Measurements from ENCODE around the gene MEF2A.
"Not testable (repeated sequence)": the region's sequence is repeated elsewhere in the genome, so short reads cannot be mapped to it uniquely, and the experiment has no call there.

Gene MEF2A

DNA sequence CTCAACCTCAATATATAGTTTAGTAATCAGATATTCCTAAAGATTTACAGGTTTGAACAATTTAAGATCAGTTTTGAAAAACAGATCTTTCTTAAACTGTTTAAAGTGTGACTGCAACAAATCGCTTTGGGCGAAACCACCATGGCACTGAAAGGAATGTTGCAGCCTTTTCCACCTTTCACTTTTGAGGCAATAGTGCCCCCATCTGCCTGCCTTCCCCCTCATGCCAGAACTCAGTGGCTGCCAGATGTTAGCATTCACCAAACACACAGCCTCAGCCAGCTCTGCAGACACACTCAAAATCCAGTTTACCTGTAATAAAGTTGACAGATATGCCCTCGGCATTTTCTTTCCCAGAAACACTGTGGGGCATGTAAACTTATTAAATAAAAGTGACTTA is 164.1 kb downstream of the MEF2A start:
- H3K4me3 ChIP-seq (ENCODE audit: low read length), result no peak overlapping the region
- H3K9ac ChIP-seq (ENCODE audit: low read length), result no peak overlapping the region
- no peaks in the 10 kb centered on the region for H3K27me3 ChIP-seq (ENCODE audit: control insufficient read depth, insufficient read depth, low read length)
- H3K9me3 ChIP-seq (ENCODE audit: control insufficient read depth, low read length), result no peaks in the 10 kb centered on the region
- no peaks in the 10 kb centered on the region for H3K4me1 ChIP-seq (ENCODE audit: control insufficient read depth, insufficient read depth, low read length)
- H3K36me3 ChIP-seq (ENCODE audit: control insufficient read depth, insufficient read depth, low read length), result peaks cover 5% of the 10 kb centered on the region

DNA sequence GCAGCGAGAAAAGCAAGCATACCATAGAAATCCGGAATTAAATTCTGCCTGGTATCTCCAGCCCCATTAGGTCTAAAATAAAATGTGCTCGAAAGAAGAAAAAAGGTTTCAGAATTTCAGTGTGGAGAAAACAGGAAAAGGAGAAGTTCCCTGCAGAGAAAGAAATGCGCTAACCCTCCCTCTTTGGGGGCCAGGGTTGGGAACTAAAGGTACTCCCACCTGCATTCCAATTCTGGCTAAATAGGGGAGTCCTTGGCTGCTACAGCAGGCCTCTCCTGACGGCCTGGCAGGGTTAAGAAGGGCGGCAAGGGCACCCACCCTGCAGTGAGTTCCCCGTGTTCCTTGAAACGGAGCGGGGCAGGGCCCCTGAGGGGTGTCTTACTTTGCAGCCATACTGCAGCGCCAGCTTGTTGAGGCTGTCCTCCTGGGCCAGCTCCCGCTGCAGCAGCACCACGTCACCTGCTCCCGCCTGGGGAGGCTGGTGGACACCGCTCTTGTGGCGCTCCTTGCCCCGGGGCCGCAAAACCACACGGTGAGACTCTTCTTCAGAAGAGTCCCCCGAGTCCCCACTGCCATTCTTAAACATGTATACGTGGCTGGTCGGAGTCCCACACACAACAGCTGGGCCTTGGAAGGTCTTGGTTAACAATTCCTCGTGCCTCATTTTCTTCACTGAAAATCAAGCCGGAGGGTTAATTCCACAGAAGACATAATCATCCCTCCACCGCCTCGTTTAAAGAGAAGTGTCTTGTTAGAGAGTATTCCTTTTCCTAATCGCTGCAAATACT is 165.7 kb downstream of the MEF2A start:
- Histone ChIP-seq H3K4me3 (ENCODE audit: low read length) (no peak overlapping the region), H3K4me1 (ENCODE audit: control insufficient read depth, insufficient read depth, low read length) (no peaks in the 10 kb centered on the region), H3K9me3 (ENCODE audit: control insufficient read depth, low read length) (no peaks in the 10 kb centered on the region), H3K9ac (ENCODE audit: low read length) (no peak overlapping the region), H3K36me3 (ENCODE audit: control insufficient read depth, insufficient read depth, low read length) (peaks cover 5% of the 10 kb centered on the region), H3K27me3 (ENCODE audit: control insufficient read depth, insufficient read depth, low read length) (no peaks in the 10 kb centered on the region)

DNA sequence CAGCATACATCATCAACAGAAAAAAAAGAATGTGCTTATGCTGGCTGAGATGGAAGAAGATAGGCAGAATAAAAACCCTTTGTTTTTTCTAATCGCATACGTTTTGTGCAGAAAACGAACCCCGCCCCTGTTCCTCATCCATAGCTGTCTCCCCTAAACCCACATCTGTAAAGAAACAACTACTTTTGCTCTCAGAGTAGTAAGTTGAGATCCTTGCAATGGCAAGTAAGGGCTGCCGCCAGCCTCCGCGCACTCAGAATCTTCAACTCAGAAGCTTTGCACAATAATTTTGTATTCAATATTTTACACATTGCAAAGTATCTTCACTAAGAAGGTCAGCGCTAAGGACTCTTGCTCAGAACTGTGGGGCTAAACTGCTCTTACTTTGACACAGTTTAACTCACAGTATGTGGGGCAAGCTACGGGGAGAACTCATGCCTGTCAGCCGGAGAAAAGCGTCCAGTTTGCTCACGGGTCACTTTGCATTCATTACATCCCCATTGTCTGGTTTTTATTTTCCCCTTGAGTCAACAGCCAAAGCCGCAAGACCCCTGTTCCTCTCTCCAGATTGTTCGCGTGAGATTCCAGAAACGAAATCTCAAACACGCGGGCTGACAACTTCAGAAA is 166.5 kb downstream of the MEF2A start:
- Histone ChIP-seq H3K27me3 (ENCODE audit: control insufficient read depth, insufficient read depth, low read length) (no peaks in the 10 kb centered on the region), H3K36me3 (ENCODE audit: control insufficient read depth, insufficient read depth, low read length) (peaks cover 5% of the 10 kb centered on the region), H3K9me3 (ENCODE audit: control insufficient read depth, low read length) (no peaks in the 10 kb centered on the region), H3K9ac (ENCODE audit: low read length) (peak overlapping the region; percentile 75), H3K4me1 (ENCODE audit: control insufficient read depth, insufficient read depth, low read length) (no peaks in the 10 kb centered on the region), H3K4me3 (ENCODE audit: low read length) (peak overlapping the region; percentile 29)

DNA sequence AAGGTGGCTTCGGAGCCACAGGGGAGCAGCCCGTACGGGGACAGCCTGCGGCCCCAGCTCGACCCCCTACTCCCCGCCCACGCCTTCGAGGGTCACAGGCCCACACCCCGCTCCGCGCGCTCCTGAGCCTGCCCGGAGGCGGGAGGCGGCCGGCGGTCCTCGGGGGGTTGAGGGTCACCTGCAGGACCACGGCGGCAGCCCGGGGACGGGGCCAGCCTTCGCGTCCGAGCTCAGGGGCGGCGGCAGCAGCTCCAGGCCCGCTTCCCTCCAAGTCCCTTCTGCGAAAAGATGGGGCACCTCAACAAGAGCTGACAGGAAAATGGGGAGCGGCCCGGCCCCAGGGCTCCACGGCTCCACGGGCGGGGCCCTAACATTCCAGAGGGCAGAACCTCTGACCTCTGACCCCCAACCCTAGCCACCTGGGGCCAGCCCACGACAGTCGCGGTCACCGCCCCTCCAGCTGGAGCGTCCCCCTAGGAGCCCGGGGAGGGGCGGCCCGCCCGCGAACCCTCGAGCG is 167.0 kb downstream of the MEF2A start:
- Histone ChIP-seq H3K4me3 (ENCODE audit: low read length) (peak overlapping the region; percentile 29), H3K36me3 (ENCODE audit: control insufficient read depth, insufficient read depth, low read length) (peaks cover 5% of the 10 kb centered on the region), H3K9me3 (ENCODE audit: control insufficient read depth, low read length) (no peaks in the 10 kb centered on the region), H3K27me3 (ENCODE audit: control insufficient read depth, insufficient read depth, low read length) (no peaks in the 10 kb centered on the region), H3K4me1 (ENCODE audit: control insufficient read depth, insufficient read depth, low read length) (no peaks in the 10 kb centered on the region), H3K9ac (ENCODE audit: low read length) (peak overlapping the region; percentile 75)

DNA sequence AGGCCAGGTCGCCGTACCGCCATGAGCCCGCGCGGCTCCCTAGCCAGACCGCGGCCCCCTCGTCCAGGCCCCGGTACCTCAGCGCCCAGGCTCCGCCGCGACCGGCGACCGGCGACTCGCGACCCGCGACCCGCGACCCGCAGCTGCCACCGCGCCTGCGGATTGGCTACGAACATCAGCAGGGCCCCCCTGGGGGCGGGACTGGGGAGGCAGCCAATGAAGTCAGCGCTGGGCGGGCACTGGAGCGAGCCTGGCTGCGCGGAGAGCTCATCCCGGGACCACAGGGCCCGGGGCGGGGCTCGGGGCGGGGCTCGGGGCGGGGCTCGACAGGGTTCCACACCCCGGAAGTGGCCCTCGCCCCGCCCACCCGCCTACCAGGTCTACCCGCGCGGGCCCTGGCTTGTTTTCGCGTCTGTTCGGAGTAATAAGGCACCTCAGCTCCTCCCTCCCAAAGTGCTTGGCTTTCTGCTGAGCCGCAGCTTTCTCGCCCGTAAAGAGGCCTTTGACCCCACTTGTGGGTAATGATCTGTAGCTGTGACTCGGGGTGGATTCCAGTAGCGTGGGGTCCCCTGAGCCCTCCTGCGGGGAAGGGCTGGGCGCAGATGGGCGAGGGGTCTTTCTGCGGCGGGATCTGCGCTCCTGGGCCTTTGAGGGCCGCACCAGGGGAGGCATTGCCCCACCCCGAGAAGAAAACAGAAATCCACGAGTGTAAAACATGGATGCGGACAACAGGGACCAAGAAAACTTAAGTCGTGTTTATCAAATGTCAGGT is 167.7 kb downstream of the MEF2A start, which contains the start of gene LYSMD4:
TSS of gene LYSMD4 (minus strand) at position 170 of the 772 bp plus-strand sequence. CDS start 1,438 bp downstream, outside the sequence.
- H3K4me3 ChIP-seq (ENCODE audit: low read length), result peak within 1 kb of the TSS; percentile 54
- H3K9ac ChIP-seq (ENCODE audit: low read length), result peak within 1 kb of the TSS; percentile 89
- H3K4me1 ChIP-seq (ENCODE audit: control insufficient read depth, insufficient read depth, low read length), result no peaks in the 10 kb centered on the region
- H3K27me3 ChIP-seq (ENCODE audit: control insufficient read depth, insufficient read depth, low read length), result no peaks in the 10 kb centered on the region
- no peaks in the 10 kb centered on the region for H3K9me3 ChIP-seq (ENCODE audit: control insufficient read depth, low read length)
- H3K36me3 ChIP-seq (ENCODE audit: control insufficient read depth, insufficient read depth, low read length), result peaks cover 5% of the 10 kb centered on the region

- H3K27me3 ChIP-seq (ENCODE audit: control insufficient read depth, insufficient read depth, low read length); H3K36me3 ChIP-seq (ENCODE audit: control insufficient read depth, insufficient read depth, low read length); H3K4me1 ChIP-seq (ENCODE audit: control insufficient read depth, insufficient read depth, low read length); H3K9me3 ChIP-seq (ENCODE audit: control insufficient read depth, low read length): not testable (repeated sequence)
- Histone ChIP-seq H3K9ac (ENCODE audit: low read length) (peak overlapping the region; percentile 89), H3K4me3 (ENCODE audit: low read length) (peak overlapping the region; percentile 54)
Observed at GRCh38 chr15:99734040-99734291, 168.2 kb downstream of the MEF2A start.

- Histone ChIP-seq H3K36me3 (ENCODE audit: control insufficient read depth, insufficient read depth, low read length) (no peaks in the 10 kb centered on the region), H3K9me3 (ENCODE audit: control insufficient read depth, low read length) (no peaks in the 10 kb centered on the region), H3K27me3 (ENCODE audit: control insufficient read depth, insufficient read depth, low read length) (no peaks in the 10 kb centered on the region), H3K4me3 (ENCODE audit: low read length) (no peak overlapping the region), H3K9ac (ENCODE audit: low read length) (no peak overlapping the region), H3K4me1 (ENCODE audit: control insufficient read depth, insufficient read depth, low read length) (no peaks in the 10 kb centered on the region)
Observed at GRCh38 chr15:99734575-99734974, 168.8 kb downstream of the MEF2A start.

DNA sequence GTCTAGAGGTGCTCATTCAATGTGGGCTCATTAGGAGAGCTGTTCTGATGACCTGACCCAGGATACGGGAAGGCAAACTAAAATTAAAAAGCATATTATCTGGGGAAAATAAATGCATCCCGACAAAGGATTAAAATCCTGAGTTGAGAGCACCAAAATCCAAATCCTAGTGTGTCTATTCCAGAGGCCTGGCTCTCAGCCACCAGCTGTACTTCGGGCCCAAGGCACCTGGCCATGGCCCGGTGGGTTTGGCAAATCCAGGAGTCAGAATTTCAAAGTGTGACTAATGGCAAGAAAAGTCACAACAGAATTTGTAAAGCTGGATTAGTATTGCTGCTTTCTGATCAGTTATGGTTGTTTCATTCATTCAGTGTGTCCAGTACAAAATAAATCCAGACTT is 170.1 kb downstream of the MEF2A start:
- Histone ChIP-seq H3K4me3 (ENCODE audit: low read length) (no peak overlapping the region), H3K27me3 (ENCODE audit: control insufficient read depth, insufficient read depth, low read length) (no peaks in the 10 kb centered on the region), H3K36me3 (ENCODE audit: control insufficient read depth, insufficient read depth, low read length) (no peaks in the 10 kb centered on the region), H3K9ac (ENCODE audit: low read length) (no peak overlapping the region), H3K4me1 (ENCODE audit: control insufficient read depth, insufficient read depth, low read length) (no peaks in the 10 kb centered on the region), H3K9me3 (ENCODE audit: control insufficient read depth, low read length) (no peaks in the 10 kb centered on the region)

DNA sequence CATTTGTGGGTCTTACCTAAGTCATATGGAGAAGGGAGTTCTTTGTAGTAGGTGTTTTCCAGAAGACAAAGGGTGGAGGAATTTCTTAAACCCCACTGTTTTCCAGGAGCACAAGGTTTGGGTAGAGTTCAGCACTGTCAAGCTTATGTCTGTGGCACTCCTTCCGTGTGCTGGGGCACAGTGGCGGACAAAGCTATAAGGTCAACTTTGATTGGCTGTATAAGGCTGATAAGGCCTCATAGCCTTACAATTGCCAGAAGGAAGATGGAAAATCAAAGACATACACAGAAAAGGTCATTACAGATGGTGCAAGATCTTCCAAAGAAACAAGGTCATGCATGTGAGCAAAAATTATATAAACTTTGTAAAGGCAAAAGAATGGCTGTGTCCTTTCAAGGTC is 170.9 kb downstream of the MEF2A start:
- no peaks in the 10 kb centered on the region for H3K4me1 ChIP-seq (ENCODE audit: control insufficient read depth, insufficient read depth, low read length)

GRCh38 chr15:99738021-99738847 is 172.4 kb downstream of the MEF2A start:
- Histone ChIP-seq H3K9ac (ENCODE audit: low read length) (no peak overlapping the region), H3K36me3 (ENCODE audit: control insufficient read depth, insufficient read depth, low read length) (no peaks in the 10 kb centered on the region), H3K4me1 (ENCODE audit: control insufficient read depth, insufficient read depth, low read length) (no peaks in the 10 kb centered on the region), H3K27me3 (ENCODE audit: control insufficient read depth, insufficient read depth, low read length) (no peaks in the 10 kb centered on the region), H3K9me3 (ENCODE audit: control insufficient read depth, low read length) (no peaks in the 10 kb centered on the region), H3K4me3 (ENCODE audit: low read length) (no peak overlapping the region)

More for the DNA sequence above, 170.9 kb downstream of the MEF2A start:
- H3K4me3 ChIP-seq (ENCODE audit: low read length), result no peak overlapping the region
- no peaks in the 10 kb centered on the region for H3K9me3 ChIP-seq (ENCODE audit: control insufficient read depth, low read length)
- H3K9ac ChIP-seq (ENCODE audit: low read length), result no peak overlapping the region
- H3K36me3 ChIP-seq (ENCODE audit: control insufficient read depth, insufficient read depth, low read length), result no peaks in the 10 kb centered on the region
- no peaks in the 10 kb centered on the region for H3K27me3 ChIP-seq (ENCODE audit: control insufficient read depth, insufficient read depth, low read length)

DNA sequence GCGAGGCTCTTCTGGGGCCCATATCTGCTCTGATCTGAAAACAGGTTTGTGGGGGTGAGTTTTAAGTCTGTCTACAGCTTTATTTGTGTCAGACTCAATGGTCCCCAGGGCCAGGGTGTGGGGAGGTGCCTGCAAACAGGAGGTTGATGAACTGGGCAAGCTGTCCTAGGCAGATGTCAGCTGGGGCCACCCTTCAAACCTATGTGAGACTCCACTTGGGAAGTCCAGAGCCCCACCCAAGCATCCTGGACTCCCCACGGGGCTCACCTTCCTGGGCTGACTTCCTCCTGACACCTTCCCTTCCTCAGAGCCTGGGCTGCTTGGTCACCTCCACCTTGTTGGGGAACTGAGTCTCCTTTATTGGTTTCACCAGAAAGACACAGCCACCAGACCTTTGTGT is 176.1 kb downstream of the MEF2A start:
- H3K9ac ChIP-seq (ENCODE audit: low read length), result no peak overlapping the region
- H3K4me3 ChIP-seq (ENCODE audit: low read length), result no peak overlapping the region
- no peaks in the 10 kb centered on the region for H3K36me3 ChIP-seq (ENCODE audit: control insufficient read depth, insufficient read depth, low read length)
- H3K9me3 ChIP-seq (ENCODE audit: control insufficient read depth, low read length), result no peaks in the 10 kb centered on the region
- H3K4me1 ChIP-seq (ENCODE audit: control insufficient read depth, insufficient read depth, low read length), result no peaks in the 10 kb centered on the region
- H3K27me3 ChIP-seq (ENCODE audit: control insufficient read depth, insufficient read depth, low read length), result no peaks in the 10 kb centered on the region
